Measurements from ENCODE around the gene BAIAP2L2. TPM values are rescaled to one million over a fixed set of nuclear protein-coding genes. Genes with fewer than 3 reads are reported as not detected.

The BAIAP2L2 gene
- total RNA-seq, 2 donors from 2014 or later = 0.14 to 5.5 TPM

- H3K4me3 ChIP-seq = no peak overlapping the region
- H3K36me3 ChIP-seq = no peaks in the 10 kb centered on the region
- no peaks in the 10 kb centered on the region for H3K27me3 ChIP-seq (replicated peaks; ENCODE audit: insufficient read depth)
- no peak for TF ChIP-seq POLR2AphosphoS5 (IDR thresholded peaks at IDR 0.05)
- TF ChIP-seq, protein P1, sequence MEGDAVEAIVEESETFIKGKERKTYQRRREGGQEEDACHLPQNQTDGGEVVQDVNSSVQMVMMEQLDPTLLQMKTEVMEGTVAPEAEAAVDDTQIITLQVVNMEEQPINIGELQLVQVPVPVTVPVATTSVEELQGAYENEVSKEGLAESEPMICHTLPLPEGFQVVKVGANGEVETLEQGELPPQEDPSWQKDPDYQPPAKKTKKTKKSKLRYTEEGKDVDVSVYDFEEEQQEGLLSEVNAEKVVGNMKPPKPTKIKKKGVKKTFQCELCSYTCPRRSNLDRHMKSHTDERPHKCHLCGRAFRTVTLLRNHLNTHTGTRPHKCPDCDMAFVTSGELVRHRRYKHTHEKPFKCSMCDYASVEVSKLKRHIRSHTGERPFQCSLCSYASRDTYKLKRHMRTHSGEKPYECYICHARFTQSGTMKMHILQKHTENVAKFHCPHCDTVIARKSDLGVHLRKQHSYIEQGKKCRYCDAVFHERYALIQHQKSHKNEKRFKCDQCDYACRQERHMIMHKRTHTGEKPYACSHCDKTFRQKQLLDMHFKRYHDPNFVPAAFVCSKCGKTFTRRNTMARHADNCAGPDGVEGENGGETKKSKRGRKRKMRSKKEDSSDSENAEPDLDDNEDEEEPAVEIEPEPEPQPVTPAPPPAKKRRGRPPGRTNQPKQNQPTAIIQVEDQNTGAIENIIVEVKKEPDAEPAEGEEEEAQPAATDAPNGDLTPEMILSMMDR (IDR thresholded peaks at IDR 0.05) = no peak
- no peak for TF ChIP-seq POLR2A (IDR thresholded peaks at IDR 0.05)
- H3K27ac ChIP-seq = no peak overlapping the region
- H3K9me3 ChIP-seq = no peaks in the 10 kb centered on the region
- intact Hi-C loops (cut with DNase I) = no loop called here
- no peak for DNase-seq (ENCODE audit: low spot score)
- WGBS = 75% methylated on average over 5 of the region's 5 CpGs
- H3K4me1 ChIP-seq (replicated peaks) = peaks cover 9% of the 10 kb centered on the region
These were observed 25.0 kb downstream of the BAIAP2L2 start for GRCh38 chr22:38085501-38085900.

DNA sequence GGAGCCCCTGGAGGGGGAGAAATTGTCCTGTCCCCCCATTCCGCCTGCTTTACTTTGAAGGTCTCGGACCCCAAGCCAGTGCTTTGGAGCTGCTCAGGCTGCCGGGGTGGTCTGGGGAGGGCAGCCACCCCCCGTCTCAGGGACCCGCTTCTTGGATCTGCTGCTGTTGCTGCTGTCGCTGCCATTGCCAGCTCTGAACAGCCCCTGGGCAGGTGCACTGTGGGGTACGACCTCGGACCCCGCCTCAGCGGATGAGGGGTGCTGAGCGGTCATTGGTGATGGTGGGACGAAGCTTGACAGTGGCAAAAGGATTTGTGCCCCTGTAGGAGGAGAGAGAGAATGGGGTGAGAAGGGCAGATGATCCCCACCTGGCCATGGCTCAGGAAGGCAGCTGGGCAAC lies 25.4 kb downstream of the BAIAP2L2 start:
- H3K27ac ChIP-seq = no peak overlapping the region
- intact Hi-C loops (cut with DNase I) = no loop called here
- TF ChIP-seq POLR2AphosphoS5 (IDR thresholded peaks at IDR 0.05) = no peak
- TF ChIP-seq, protein P1 (IDR thresholded peaks at IDR 0.05) = no peak
- TF ChIP-seq POLR2A (IDR thresholded peaks at IDR 0.05) = no peak
- no peak for DNase-seq (ENCODE audit: low spot score)
- no peaks in the 10 kb centered on the region for H3K36me3 ChIP-seq
- H3K4me1 ChIP-seq (replicated peaks) = peaks cover 9% of the 10 kb centered on the region
- 94% methylated on average over 8 of the region's 12 CpGs for WGBS
- no peak overlapping the region for H3K4me3 ChIP-seq
- H3K27me3 ChIP-seq (replicated peaks; ENCODE audit: insufficient read depth) = no peaks in the 10 kb centered on the region
- H3K9me3 ChIP-seq = no peaks in the 10 kb centered on the region

- Histone ChIP-seq H3K27ac (no peak within 1 kb of the TSS), H3K4me3 (no peak within 1 kb of the TSS), H3K27me3 (replicated peaks; ENCODE audit: insufficient read depth) (no peaks in the 10 kb centered on the region), H3K9me3 (no peaks in the 10 kb centered on the region), H3K4me1 (replicated peaks) (peaks cover 9% of the 10 kb centered on the region), H3K36me3 (no peaks in the 10 kb centered on the region)
- DNase-seq (ENCODE audit: low spot score) = no peak
- intact Hi-C loops (cut with DNase I) = no loop called here
- 78% methylated on average over 16 of the region's 16 CpGs for WGBS
- TF ChIP-seq POLR2AphosphoS5 (IDR thresholded peaks at IDR 0.05) (no peak), POLR2A (IDR thresholded peaks at IDR 0.05) (no peak)
- TF ChIP-seq, protein P1 (IDR thresholded peaks at IDR 0.05) = no peak
These were observed 26.4 kb downstream of the BAIAP2L2 start, which contains the start of gene SLC16A8 for GRCh38 chr22:38083931-38084631. Gene SLC16A8, minus strand, starts transcription at chr22:38084184. Its CDS starts 1,311 bp downstream, at chr22:38082873.

GRCh38 chr22:38082986-38083710 lies 27.3 kb downstream of the BAIAP2L2 start:
- TF ChIP-seq, protein P1 (IDR thresholded peaks at IDR 0.05) = no peak
- TF ChIP-seq POLR2A (IDR thresholded peaks at IDR 0.05) = no peak
- TF ChIP-seq POLR2AphosphoS5 (IDR thresholded peaks at IDR 0.05) = no peak
- Histone ChIP-seq H3K27me3 (replicated peaks; ENCODE audit: insufficient read depth) (no peaks in the 10 kb centered on the region), H3K9me3 (no peaks in the 10 kb centered on the region), H3K36me3 (no peaks in the 10 kb centered on the region), H3K27ac (no peak overlapping the region), H3K4me3 (no peak overlapping the region), H3K4me1 (replicated peaks) (peaks cover 9% of the 10 kb centered on the region)
- no peak for DNase-seq (ENCODE audit: low spot score)
- WGBS = 85% methylated on average over 24 of the region's 24 CpGs
- intact Hi-C loops (cut with DNase I) = no loop called here

All from prostate gland (tissue), 2 donors.